SK-N-SH (cell line): ENCODE measurements around the gene PNPLA5. TPM values are rescaled to one million over a fixed set of nuclear protein-coding genes. Genes with fewer than 3 reads are reported as not detected.

Experiments used
- CTCF ChIA-PET: fragments of 300-600, 350-600 bp; formaldehyde crosslinking; extraction: SDS; loops from one replicate; lab custom pipeline; 2021; lab: Yijun Ruan, JAX
- POLR2A ChIA-PET: fragments of 350-600 bp; sonication (Branson Sonifier 250); formaldehyde crosslinking; extraction: SDS; loops from one replicate; lab custom pipeline; 2020; ENCODE audit warnings: antibody characterized with exemption, inconsistent platforms; lab: Yijun Ruan, JAX
- DNase-seq: peaks from one replicate; pipeline ENCODE4 v3.0.0; 2012
- H2AFZ ChIP-seq: fragments of 200-600 bp; sonication (generic); 2 replicates; pipeline ENCODE4 v1.8.1; 2016; ENCODE audit warnings: antibody characterized with exemption, mild to moderate bottlenecking, low read depth
- H3F3A ChIP-seq: fragments of 200-600 bp; sonication (generic); replicated peaks from 2 replicates; pipeline ENCODE3; 2016; ENCODE audit warnings: antibody characterized with exemption, mild to moderate bottlenecking; ENCODE audit not compliant: insufficient read depth
- H3K27ac ChIP-seq, 2 experiments: fragments of 200-500 bp in 1 of 2; fragments of 200-600 bp in 1 of 2; sonication (Bioruptor generic) in 1 of 2; sonication (generic), shearing (Covaris generic) in 1 of 2; 2 replicates each; pipeline versions ENCODE4 v1.5.1 to v1.6.1; 2014 to 2016; ENCODE audit warnings: low read depth in 2 of 2, inconsistent platforms in 1 of 2, low read length in 1 of 2, mild to moderate bottlenecking in 1 of 2, mixed read lengths in 1 of 2
- H3K27me3 ChIP-seq: fragments of 200-600 bp; sonication (generic), shearing (Covaris generic); 2 replicates; pipeline ENCODE4 v1.6.1; 2016; ENCODE audit warnings: mixed run types; ENCODE audit not compliant: insufficient read depth
- H3K36me3 ChIP-seq, 2 experiments: fragments of 200-500 bp in 1 of 2; fragments of 200-600 bp in 1 of 2; sonication (Bioruptor generic) in 1 of 2; sonication (generic) in 1 of 2; replicated peaks in 1 of 2; 2 replicates each; pipeline versions ENCODE3 to v1.5.1; 2014 to 2016; ENCODE audit warnings: low read length in 1 of 2, mild to moderate bottlenecking in 1 of 2; ENCODE audit not compliant: insufficient read depth in 2 of 2, control insufficient read depth in 1 of 2
- H3K4me1 ChIP-seq, 2 experiments: fragments of 200-500 bp in 1 of 2; fragments of 200-600 bp in 1 of 2; sonication (Bioruptor generic) in 1 of 2; sonication (generic), shearing (Covaris generic) in 1 of 2; 2 replicates each; pipeline versions ENCODE4 v1.5.1 to v1.6.1; 2014 to 2016; ENCODE audit warnings: low read depth in 1 of 2, low read length in 1 of 2, mixed run types in 1 of 2; ENCODE audit not compliant: insufficient read depth in 2 of 2, control insufficient read depth in 1 of 2
- H3K4me2 ChIP-seq: fragments of 200-600 bp; sonication (generic), shearing (Covaris generic); 2 replicates; pipeline ENCODE4 v1.6.1; 2017; ENCODE audit warnings: mixed run types
- H3K4me3 ChIP-seq, 2 experiments: fragments of 200-500 bp in 1 of 2; fragments of 200-600 bp in 1 of 2; sonication (Bioruptor generic) in 1 of 2; sonication (generic), shearing (Covaris generic) in 1 of 2; 2 replicates each; pipeline versions ENCODE4 v1.5.1 to v1.8.1; 2014 to 2016; ENCODE audit warnings: low read depth in 2 of 2, inconsistent platforms in 1 of 2, low read length in 1 of 2, mild to moderate bottlenecking in 1 of 2, mixed read lengths in 1 of 2, moderate library complexity in 1 of 2
- H3K79me2 ChIP-seq: fragments of 200-600 bp; sonication (generic); 2 replicates; pipeline ENCODE4 v1.8.1; 2017; ENCODE audit warnings: mild to moderate bottlenecking; ENCODE audit not compliant: insufficient read depth
- H3K9ac ChIP-seq: fragments of 200-600 bp; sonication (generic); 2 replicates; pipeline ENCODE4 v1.6.1; 2017; ENCODE audit warnings: mixed run types
- H3K9me2 ChIP-seq: fragments of 200-600 bp; sonication (generic); 2 replicates; pipeline ENCODE4 v1.6.1; 2017; ENCODE audit warnings: mixed run types
- H3K9me3 ChIP-seq: fragments of 200-600 bp; sonication (generic); 2 replicates; pipeline ENCODE4 v1.6.1; 2017; ENCODE audit warnings: mixed run types, mild to moderate bottlenecking, moderate library complexity
- H4K20me1 ChIP-seq: fragments of 200-600 bp; sonication (generic); 2 replicates; pipeline ENCODE4 v1.6.1; 2017; ENCODE audit warnings: mild to moderate bottlenecking, mixed run types; ENCODE audit not compliant: insufficient read depth
- EP300 ChIP-seq, 2 experiments: IDR thresholded peaks; 2 replicates each; pipeline versions ENCODE4 v1.4.0 to v1.6.1; 2012; ENCODE audit warnings: borderline replicate concordance in 1 of 2, low read depth in 1 of 2, low read length in 1 of 2
- EZH2phosphoT487 ChIP-seq: fragments of 200-600 bp; sonication (generic); IDR thresholded peaks from 2 replicates; pipeline ENCODE4 v1.6.1; 2017; ENCODE audit warnings: low read depth, mixed run types, mild to moderate bottlenecking, antibody characterized with exemption, moderate library complexity, borderline replicate concordance
- FOSL2 ChIP-seq: IDR thresholded peaks from 2 replicates; pipeline ENCODE4 v1.4.0; 2012; ENCODE audit warnings: low read depth, mild to moderate bottlenecking, moderate library complexity, borderline replicate concordance
- GATA2 ChIP-seq: sonication (generic); formaldehyde crosslinking; IDR thresholded peaks from 2 replicates; pipeline ENCODE4 v1.5.0; 2020; ENCODE audit warnings: mild to moderate bottlenecking, missing genetic modification reagents
- JUND ChIP-seq: IDR thresholded peaks from 2 replicates; pipeline ENCODE4 v1.4.0; 2012
- MEF2A ChIP-seq: IDR thresholded peaks from 2 replicates; pipeline ENCODE4 v1.4.0; 2012; ENCODE audit warnings: low read depth, borderline replicate concordance
- NFIC ChIP-seq: IDR thresholded peaks from 2 replicates; pipeline ENCODE4 v1.4.0; 2012; ENCODE audit warnings: borderline replicate concordance
- NRF1 ChIP-seq: IDR thresholded peaks from 2 replicates; pipeline ENCODE4 v1.6.1; 2012; ENCODE audit warnings: low read depth, mild to moderate bottlenecking, low read length
- RFX5 ChIP-seq: IDR thresholded peaks from 2 replicates; pipeline ENCODE4 v1.6.1; 2012; ENCODE audit warnings: mild to moderate bottlenecking, improper control_type of control experiment, low read length
- RXRA ChIP-seq: IDR thresholded peaks from 2 replicates; pipeline ENCODE4 v1.4.0; 2012; ENCODE audit warnings: low read depth, mild to moderate bottlenecking, borderline replicate concordance
- SIN3A ChIP-seq: IDR thresholded peaks from 2 replicates; pipeline ENCODE4 v1.6.1; 2012; ENCODE audit warnings: low read depth, mild to moderate bottlenecking, low read length, moderate library complexity, borderline replicate concordance
- SMC3 ChIP-seq: IDR thresholded peaks from 2 replicates; pipeline ENCODE4 v1.6.1; 2012; ENCODE audit warnings: low read depth, low read length, improper control_type of control experiment
- TCF12 ChIP-seq: IDR thresholded peaks from 2 replicates; pipeline ENCODE4 v1.4.0; 2012
- TEAD4 ChIP-seq: IDR thresholded peaks from 2 replicates; pipeline ENCODE4 v1.4.0; 2012; ENCODE audit warnings: mild to moderate bottlenecking, borderline replicate concordance; ENCODE audit not compliant: insufficient read depth
- WGBS: methylation state at CpG from one replicate; pipeline ENCODE4 v1.1.6; 2017; ENCODE audit warnings: low lambda C conversion rate; 5-methylcytosine and 5-hydroxymethylcytosine counted together
- polyA plus RNA-seq, 3 experiments: library from polyadenylated mRNA; depleted of rRNA; stranded (reverse); fragments of >200 nt; gene quantifications; 2 replicates each; pipeline ENCODE4 v1.2.3, GENCODE V29; 2012
- TF ChIP-seq, protein P1 (sequence below): IDR thresholded peaks from 2 replicates; pipeline ENCODE4 v1.4.0; 2012; ENCODE audit warnings: low read depth
- TF ChIP-seq, protein P2 (sequence below): IDR thresholded peaks from 2 replicates; pipeline ENCODE4; 2012
- TF ChIP-seq, protein P3 (sequence below): fragments of 150-350 bp; IDR thresholded peaks from 2 replicates; pipeline ENCODE4 v1.6.1; 2016; ENCODE audit warnings: mild to moderate bottlenecking, low read depth, low read length
- TF ChIP-seq, protein P4 (sequence below): IDR thresholded peaks from 2 replicates; pipeline ENCODE4 v1.4.0; 2012; ENCODE audit warnings: low read depth, borderline replicate concordance

The PNPLA5 gene
- polyA plus RNA-seq, 1 of the 3 experiments (the other 2 are of a cell fraction), result not detected

DNA sequence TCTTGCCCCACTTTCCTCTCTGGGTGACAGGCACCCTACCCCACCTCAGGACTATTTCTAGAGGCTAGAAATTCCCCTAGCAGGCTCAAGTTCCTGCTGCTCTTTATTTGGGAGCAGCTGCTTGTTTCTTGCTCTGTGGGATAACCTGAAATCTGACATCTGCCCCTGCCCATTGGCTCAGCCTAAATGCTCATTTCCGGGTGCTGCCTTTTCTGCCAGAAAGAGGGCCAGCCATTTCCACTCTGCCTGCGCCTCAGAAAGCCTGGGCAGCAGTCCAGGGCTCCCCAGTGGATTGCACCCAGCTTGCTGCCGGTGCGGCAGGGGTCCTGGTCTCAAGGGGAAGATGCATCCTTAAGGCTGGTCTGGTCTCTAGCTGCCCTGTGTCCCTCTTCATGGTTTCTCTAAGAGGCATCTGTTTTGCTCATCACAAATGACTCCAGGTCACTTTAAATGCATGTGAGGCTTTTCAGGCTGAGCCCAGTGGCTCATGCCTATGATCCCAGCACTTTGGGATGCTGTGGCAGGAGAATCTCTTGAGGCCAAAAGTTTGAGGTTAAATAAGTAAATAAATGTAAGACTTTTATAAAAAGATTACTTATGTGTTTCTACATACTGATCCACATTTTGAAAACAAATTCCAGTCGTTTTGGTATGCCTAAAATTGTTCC, 10.3 kb upstream of the PNPLA5 start:
- Histone ChIP-seq H3K9me2 (no peaks in the 10 kb centered on the region), H4K20me1 (no peaks in the 10 kb centered on the region), H3K36me3 (no peaks in the 10 kb centered on the region), H3K4me1 (peaks cover 0 to 25% of the 10 kb centered on the region in 2 experiments; a peak in 2 of 4 replicates), H3K79me2 (no peaks in the 10 kb centered on the region), H3K4me3 (no peak overlapping the region), H3K27me3 (no peaks in the 10 kb centered on the region; the same call in 1 of the 2 replicates), H3K9ac (no peak overlapping the region), H3K4me2 (peak overlapping the region; percentile 51; the same call in 1 of the 2 replicates), H2AFZ (peak overlapping the region; percentile 27; the same call in 1 of the 2 replicates), H3K27ac (peak overlapping the region in 1 of 2 experiments; percentile 85; a peak in 2 of 4 replicates), H3F3A (peaks cover 9% of the 10 kb centered on the region), H3K9me3 (no peaks in the 10 kb centered on the region)
- ChIA-PET CTCF (no interaction called here), POLR2A (no interaction called here)
- TF ChIP-seq EZH2phosphoT487 (no peak), NFIC (0 out of 2 replicates have a peak, but pooled peaks have one; percentile 31), EP300 (IDR thresholded peaks at IDR 0.05; ENCODE audit: borderline replicate concordance in 1 of 2, low read depth in 1 of 2, low read length in 1 of 2) (peak in 1 of 2 experiments; percentile 36; a peak in 1 of 4 replicates), FOSL2 (peak; percentile 86), TCF12 (peak; percentile 62), RFX5 (no peak), JUND (peak; percentile 90), RXRA (peak; percentile 49; the same call in 1 of the 2 replicates)
- TF ChIP-seq, protein P1, sequence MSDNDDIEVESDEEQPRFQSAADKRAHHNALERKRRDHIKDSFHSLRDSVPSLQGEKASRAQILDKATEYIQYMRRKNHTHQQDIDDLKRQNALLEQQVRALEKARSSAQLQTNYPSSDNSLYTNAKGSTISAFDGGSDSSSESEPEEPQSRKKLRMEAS, result peak; percentile 70
- TF ChIP-seq, protein P2, sequence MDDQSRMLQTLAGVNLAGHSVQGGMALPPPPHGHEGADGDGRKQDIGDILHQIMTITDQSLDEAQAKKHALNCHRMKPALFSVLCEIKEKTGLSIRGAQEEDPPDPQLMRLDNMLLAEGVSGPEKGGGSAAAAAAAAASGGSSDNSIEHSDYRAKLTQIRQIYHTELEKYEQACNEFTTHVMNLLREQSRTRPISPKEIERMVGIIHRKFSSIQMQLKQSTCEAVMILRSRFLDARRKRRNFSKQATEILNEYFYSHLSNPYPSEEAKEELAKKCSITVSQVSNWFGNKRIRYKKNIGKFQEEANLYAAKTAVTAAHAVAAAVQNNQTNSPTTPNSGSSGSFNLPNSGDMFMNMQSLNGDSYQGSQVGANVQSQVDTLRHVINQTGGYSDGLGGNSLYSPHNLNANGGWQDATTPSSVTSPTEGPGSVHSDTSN, result peak; percentile 32; the same call in 1 of the 2 replicates
- TF ChIP-seq, protein P3, sequence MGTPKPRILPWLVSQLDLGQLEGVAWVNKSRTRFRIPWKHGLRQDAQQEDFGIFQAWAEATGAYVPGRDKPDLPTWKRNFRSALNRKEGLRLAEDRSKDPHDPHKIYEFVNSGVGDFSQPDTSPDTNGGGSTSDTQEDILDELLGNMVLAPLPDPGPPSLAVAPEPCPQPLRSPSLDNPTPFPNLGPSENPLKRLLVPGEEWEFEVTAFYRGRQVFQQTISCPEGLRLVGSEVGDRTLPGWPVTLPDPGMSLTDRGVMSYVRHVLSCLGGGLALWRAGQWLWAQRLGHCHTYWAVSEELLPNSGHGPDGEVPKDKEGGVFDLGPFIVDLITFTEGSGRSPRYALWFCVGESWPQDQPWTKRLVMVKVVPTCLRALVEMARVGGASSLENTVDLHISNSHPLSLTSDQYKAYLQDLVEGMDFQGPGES, result no peak
- no peak for DNase-seq
- WGBS, result 21% methylated on average over 2 of the region's 5 CpGs

DNA sequence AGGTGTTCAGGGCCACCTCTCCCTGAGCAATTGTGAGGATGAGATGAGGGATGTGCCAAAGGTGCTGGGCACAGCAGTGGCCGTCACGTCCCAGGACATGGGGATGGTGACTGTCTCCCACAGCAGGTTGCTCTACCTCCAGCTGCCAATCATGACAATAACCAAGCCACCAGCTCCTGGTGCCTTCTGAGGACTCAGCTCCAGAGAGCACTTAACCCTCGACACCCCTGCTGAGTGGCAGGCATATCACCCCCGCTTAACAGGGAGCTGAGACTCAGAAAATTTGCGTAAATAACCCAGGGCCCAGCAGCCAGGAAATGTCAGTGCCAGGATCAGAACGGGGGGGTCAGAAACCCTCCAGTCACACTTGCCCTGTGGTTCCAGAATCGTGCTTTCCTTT, 8.4 kb upstream of the PNPLA5 start:
- no peak for DNase-seq
- H3K36me3 ChIP-seq, result no peaks in the 10 kb centered on the region
- H3K4me2 ChIP-seq, result no peak overlapping the region
- peaks cover 9% of the 10 kb centered on the region for H3F3A ChIP-seq
- peaks cover 0 to 25% of the 10 kb centered on the region in 2 experiments; a peak in 2 of 4 replicates for H3K4me1 ChIP-seq
- H3K9me3 ChIP-seq, result no peaks in the 10 kb centered on the region
- 51% methylated on average over 6 of the region's 7 CpGs for WGBS
- H3K4me3 ChIP-seq, result no peak overlapping the region
- no peak overlapping the region for H3K9ac ChIP-seq
- no peaks in the 10 kb centered on the region for H3K27me3 ChIP-seq
- no peaks in the 10 kb centered on the region for H3K79me2 ChIP-seq
- no peak overlapping the region for H2AFZ ChIP-seq
- ChIA-PET CTCF (interaction anchor here (0.8 to 1.4 kb wide), 4 partner anchors 12 to 54 kb away, joined by 3 to 5 read pairs (median 4); partner anchors contain the start of gene SAMM50), POLR2A (no interaction called here)
- H4K20me1 ChIP-seq, result no peaks in the 10 kb centered on the region
- H3K9me2 ChIP-seq, result no peaks in the 10 kb centered on the region
- TF ChIP-seq SMC3, result no peak
- TF ChIP-seq JUND, result no peak
- no peak for TF ChIP-seq EZH2phosphoT487
- TF ChIP-seq GATA2 (CRISPR knock-in tag), result no peak
- TF ChIP-seq NRF1, result no peak
- TF ChIP-seq TEAD4, result no peak
- TF ChIP-seq MEF2A, result no peak
- no peak for TF ChIP-seq RXRA
- TF ChIP-seq, protein P4, sequence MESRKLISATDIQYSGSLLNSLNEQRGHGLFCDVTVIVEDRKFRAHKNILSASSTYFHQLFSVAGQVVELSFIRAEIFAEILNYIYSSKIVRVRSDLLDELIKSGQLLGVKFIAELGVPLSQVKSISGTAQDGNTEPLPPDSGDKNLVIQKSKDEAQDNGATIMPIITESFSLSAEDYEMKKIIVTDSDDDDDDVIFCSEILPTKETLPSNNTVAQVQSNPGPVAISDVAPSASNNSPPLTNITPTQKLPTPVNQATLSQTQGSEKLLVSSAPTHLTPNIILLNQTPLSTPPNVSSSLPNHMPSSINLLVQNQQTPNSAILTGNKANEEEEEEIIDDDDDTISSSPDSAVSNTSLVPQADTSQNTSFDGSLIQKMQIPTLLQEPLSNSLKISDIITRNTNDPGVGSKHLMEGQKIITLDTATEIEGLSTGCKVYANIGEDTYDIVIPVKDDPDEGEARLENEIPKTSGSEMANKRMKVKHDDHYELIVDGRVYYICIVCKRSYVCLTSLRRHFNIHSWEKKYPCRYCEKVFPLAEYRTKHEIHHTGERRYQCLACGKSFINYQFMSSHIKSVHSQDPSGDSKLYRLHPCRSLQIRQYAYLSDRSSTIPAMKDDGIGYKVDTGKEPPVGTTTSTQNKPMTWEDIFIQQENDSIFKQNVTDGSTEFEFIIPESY, result no peak
- TF ChIP-seq SIN3A, result no peak
- TF ChIP-seq FOSL2, result no peak
- H3K27ac ChIP-seq, result no peak overlapping the region
